ENCODE data around the gene ZDHHC12.

The ZDHHC12 gene

DNA sequence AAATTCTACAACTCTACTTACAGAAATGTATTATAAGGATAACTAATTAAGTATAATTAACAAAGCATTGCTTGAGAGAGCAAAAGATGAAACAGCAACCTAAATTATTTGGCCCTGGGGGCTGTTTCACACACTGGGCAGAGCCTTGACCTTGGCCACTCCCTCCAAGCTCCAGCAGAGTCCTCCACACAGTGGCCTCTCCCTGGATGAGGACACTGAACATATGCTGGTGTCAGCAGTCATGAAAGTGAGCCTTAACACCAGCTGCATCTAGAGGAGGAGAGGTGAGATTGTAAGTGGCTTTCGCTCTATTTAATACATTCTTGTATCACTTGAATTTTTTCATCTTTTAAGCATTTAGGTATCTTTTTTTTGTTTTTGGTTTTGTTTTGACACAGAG lies 23.3 kb upstream of the ZDHHC12 start (continued):
- TF ChIP-seq OSR1 (CRISPR knock-in tag; IDR thresholded peaks at IDR 0.05) (no peak), ISL1 (CRISPR knock-in tag; IDR thresholded peaks at IDR 0.05) (no peak)

DNA sequence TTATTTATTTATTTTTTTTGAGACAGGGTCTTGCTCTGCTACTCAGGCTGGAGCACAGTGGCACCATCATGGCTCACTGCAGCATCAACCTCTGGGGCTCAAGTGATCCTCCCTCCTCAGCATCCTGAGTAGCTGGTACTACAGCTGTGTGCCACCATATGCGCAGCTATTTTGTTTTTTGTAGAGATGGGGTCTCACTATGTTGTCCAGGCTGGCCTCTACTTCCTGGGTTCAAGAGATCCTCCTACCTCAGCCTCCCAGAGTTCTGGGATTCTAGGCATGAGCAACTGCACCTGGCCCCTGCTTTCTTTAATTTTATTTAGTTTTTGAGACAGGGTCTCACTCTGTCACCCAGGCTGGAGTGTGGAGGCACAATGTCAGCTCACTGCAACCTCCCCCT lies 19.5 kb upstream of the ZDHHC12 start:
- TF ChIP-seq ESRRG (CRISPR knock-in tag; IDR thresholded peaks at IDR 0.05) (no peak), ISL1 (CRISPR knock-in tag; IDR thresholded peaks at IDR 0.05) (no peak), RARB (CRISPR knock-in tag; IDR thresholded peaks at IDR 0.05) (no peak), CSDC2 (CRISPR knock-in tag; IDR thresholded peaks at IDR 0.05) (no peak), CREB5 (CRISPR knock-in tag; IDR thresholded peaks at IDR 0.05; ENCODE audit: low read depth) (no peak), OSR1 (CRISPR knock-in tag; IDR thresholded peaks at IDR 0.05) (no peak), ZFP30 (CRISPR knock-in tag; IDR thresholded peaks at IDR 0.05) (no peak), ZC3H10 (CRISPR knock-in tag; IDR thresholded peaks at IDR 0.05) (no peak), ARNTL (CRISPR knock-in tag; IDR thresholded peaks at IDR 0.05; ENCODE audit: borderline replicate concordance, low read depth) (no peak), BACH2 (CRISPR knock-in tag; IDR thresholded peaks at IDR 0.05; ENCODE audit: borderline replicate concordance) (no peak), ZNF70 (CRISPR knock-in tag; IDR thresholded peaks at IDR 0.05) (no peak), GLIS3 (CRISPR knock-in tag; IDR thresholded peaks at IDR 0.05) (no peak), CSRNP3 (CRISPR knock-in tag; IDR thresholded peaks at IDR 0.05) (no peak), PPARA (CRISPR knock-in tag; IDR thresholded peaks at IDR 0.05; ENCODE audit: borderline replicate concordance) (no peak), ZNF565 (CRISPR knock-in tag; conservative IDR thresholded peaks at IDR 0.05; ENCODE audit: low read depth) (no peak)
- TF ChIP-seq, protein P1, sequence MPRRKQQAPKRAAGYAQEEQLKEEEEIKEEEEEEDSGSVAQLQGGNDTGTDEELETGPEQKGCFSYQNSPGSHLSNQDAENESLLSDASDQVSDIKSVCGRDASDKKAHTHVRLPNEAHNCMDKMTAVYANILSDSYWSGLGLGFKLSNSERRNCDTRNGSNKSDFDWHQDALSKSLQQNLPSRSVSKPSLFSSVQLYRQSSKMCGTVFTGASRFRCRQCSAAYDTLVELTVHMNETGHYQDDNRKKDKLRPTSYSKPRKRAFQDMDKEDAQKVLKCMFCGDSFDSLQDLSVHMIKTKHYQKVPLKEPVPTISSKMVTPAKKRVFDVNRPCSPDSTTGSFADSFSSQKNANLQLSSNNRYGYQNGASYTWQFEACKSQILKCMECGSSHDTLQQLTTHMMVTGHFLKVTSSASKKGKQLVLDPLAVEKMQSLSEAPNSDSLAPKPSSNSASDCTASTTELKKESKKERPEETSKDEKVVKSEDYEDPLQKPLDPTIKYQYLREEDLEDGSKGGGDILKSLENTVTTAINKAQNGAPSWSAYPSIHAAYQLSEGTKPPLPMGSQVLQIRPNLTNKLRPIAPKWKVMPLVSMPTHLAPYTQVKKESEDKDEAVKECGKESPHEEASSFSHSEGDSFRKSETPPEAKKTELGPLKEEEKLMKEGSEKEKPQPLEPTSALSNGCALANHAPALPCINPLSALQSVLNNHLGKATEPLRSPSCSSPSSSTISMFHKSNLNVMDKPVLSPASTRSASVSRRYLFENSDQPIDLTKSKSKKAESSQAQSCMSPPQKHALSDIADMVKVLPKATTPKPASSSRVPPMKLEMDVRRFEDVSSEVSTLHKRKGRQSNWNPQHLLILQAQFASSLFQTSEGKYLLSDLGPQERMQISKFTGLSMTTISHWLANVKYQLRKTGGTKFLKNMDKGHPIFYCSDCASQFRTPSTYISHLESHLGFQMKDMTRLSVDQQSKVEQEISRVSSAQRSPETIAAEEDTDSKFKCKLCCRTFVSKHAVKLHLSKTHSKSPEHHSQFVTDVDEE (CRISPR knock-in tag; IDR thresholded peaks at IDR 0.05): no peak
- TF ChIP-seq, protein P2, sequence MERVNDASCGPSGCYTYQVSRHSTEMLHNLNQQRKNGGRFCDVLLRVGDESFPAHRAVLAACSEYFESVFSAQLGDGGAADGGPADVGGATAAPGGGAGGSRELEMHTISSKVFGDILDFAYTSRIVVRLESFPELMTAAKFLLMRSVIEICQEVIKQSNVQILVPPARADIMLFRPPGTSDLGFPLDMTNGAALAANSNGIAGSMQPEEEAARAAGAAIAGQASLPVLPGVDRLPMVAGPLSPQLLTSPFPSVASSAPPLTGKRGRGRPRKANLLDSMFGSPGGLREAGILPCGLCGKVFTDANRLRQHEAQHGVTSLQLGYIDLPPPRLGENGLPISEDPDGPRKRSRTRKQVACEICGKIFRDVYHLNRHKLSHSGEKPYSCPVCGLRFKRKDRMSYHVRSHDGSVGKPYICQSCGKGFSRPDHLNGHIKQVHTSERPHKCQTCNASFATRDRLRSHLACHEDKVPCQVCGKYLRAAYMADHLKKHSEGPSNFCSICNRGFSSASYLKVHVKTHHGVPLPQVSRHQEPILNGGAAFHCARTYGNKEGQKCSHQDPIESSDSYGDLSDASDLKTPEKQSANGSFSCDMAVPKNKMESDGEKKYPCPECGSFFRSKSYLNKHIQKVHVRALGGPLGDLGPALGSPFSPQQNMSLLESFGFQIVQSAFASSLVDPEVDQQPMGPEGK (CRISPR knock-in tag; IDR thresholded peaks at IDR 0.05; ENCODE audit: borderline replicate concordance): no peak
- no peak for ATAC-seq

DNA sequence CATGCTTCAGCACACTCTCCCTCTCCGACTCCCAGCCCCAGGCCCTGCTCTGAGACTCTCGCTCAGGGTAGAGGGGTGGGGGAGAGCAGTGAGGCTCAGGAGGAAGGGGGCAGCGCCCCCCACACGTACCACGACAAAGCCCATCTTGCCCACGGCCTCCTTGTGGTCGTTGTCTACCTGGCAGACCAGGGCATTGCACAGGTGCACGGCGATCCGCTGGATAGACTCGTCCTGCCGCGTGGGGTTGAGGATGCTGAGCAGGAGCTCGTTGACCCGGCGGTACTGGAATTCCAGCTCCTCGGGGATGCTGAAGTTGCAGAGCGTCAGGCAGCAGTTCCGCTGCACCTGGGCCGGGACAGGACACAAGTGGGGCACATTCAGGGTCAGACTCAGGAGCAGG lies 18.5 kb upstream of the ZDHHC12 start:
- ATAC-seq: no peak; the same call in 2 of the 3 replicates
- TF ChIP-seq, protein P2 (CRISPR knock-in tag; IDR thresholded peaks at IDR 0.05; ENCODE audit: borderline replicate concordance): no peak
- TF ChIP-seq ZFP30 (CRISPR knock-in tag; IDR thresholded peaks at IDR 0.05) (no peak), PPARA (CRISPR knock-in tag; IDR thresholded peaks at IDR 0.05; ENCODE audit: borderline replicate concordance) (no peak), ZC3H10 (CRISPR knock-in tag; IDR thresholded peaks at IDR 0.05) (no peak), GLIS3 (CRISPR knock-in tag; IDR thresholded peaks at IDR 0.05) (no peak), ZNF565 (CRISPR knock-in tag; conservative IDR thresholded peaks at IDR 0.05; ENCODE audit: low read depth) (no peak), ZNF8 (CRISPR knock-in tag; IDR thresholded peaks at IDR 0.05) (no peak), ISL1 (CRISPR knock-in tag; IDR thresholded peaks at IDR 0.05) (no peak), RARB (CRISPR knock-in tag; IDR thresholded peaks at IDR 0.05) (no peak), ZFP3 (CRISPR knock-in tag; IDR thresholded peaks at IDR 0.05) (no peak), TCF4 (CRISPR knock-in tag; IDR thresholded peaks at IDR 0.05; ENCODE audit: borderline replicate concordance) (no peak), BACH2 (CRISPR knock-in tag; IDR thresholded peaks at IDR 0.05; ENCODE audit: borderline replicate concordance) (no peak), SNAI2 (CRISPR knock-in tag; IDR thresholded peaks at IDR 0.05) (no peak), CREB5 (CRISPR knock-in tag; IDR thresholded peaks at IDR 0.05; ENCODE audit: low read depth) (no peak), ZNF70 (CRISPR knock-in tag; IDR thresholded peaks at IDR 0.05) (no peak)
- TF ChIP-seq, protein P3, sequence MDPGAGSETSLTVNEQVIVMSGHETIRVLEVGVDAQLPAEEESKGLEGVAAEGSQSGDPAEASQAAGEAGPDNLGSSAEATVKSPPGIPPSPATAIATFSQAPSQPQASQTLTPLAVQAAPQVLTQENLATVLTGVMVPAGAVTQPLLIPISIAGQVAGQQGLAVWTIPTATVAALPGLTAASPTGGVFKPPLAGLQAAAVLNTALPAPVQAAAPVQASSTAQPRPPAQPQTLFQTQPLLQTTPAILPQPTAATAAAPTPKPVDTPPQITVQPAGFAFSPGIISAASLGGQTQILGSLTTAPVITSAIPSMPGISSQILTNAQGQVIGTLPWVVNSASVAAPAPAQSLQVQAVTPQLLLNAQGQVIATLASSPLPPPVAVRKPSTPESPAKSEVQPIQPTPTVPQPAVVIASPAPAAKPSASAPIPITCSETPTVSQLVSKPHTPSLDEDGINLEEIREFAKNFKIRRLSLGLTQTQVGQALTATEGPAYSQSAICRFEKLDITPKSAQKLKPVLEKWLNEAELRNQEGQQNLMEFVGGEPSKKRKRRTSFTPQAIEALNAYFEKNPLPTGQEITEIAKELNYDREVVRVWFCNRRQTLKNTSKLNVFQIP (CRISPR knock-in tag; IDR thresholded peaks at IDR 0.05; ENCODE audit: borderline replicate concordance, low read depth): no peak
- TF ChIP-seq, protein P1 (CRISPR knock-in tag; IDR thresholded peaks at IDR 0.05): no peak

Measured in SK-N-SH treated with all-trans-retinoic acid at 6 μM for 48 hours (cell line).